CD4-positive, CD25-positive, alpha-beta regulatory T cell (primary cell): ENCODE measurements around the gene GLCE. TPM values are rescaled to one million over a fixed set of nuclear protein-coding genes. Genes with fewer than 3 reads are reported as not detected.

Experiments
- ATAC-seq, 2 donors: fragments of 150-1000 bp; cut with Tn5 transposase; one replicate each; pipeline ENCODE4 v1.10.0; 2021; ENCODE audit warnings: low read depth in 2 of 2, moderate number of reproducible peaks in 2 of 2, moderate library complexity in 1 of 2
- DNase-seq, 3 donors: peaks; one replicate each; pipeline versions ENCODE4 v3.0.0 to v3.0.0-alpha.2; 2012 to 2022; ENCODE audit warnings: mixed read lengths in 1 of 3
- H3K27ac ChIP-seq: one replicate; pipeline ENCODE4 v1.7.0; 2013; ENCODE audit warnings: mild to moderate bottlenecking, low read length; ENCODE audit not compliant: insufficient read depth, poor library complexity, severe bottlenecking
- H3K27me3 ChIP-seq: one replicate; pipeline ENCODE4 v1.7.0; 2013; ENCODE audit warnings: low read length; ENCODE audit not compliant: control insufficient read depth, insufficient read depth
- H3K36me3 ChIP-seq: one replicate; pipeline ENCODE4 v1.7.0; 2013; ENCODE audit warnings: mild to moderate bottlenecking, low read length, moderate library complexity; ENCODE audit not compliant: control insufficient read depth, insufficient read depth
- H3K4me1 ChIP-seq: 2 replicates; pipeline ENCODE4 v1.7.0; 2013; ENCODE audit warnings: mild to moderate bottlenecking, low read length; ENCODE audit not compliant: insufficient read depth, control insufficient read depth, poor library complexity, severe bottlenecking
- H3K4me3 ChIP-seq: one replicate; pipeline ENCODE4 v1.7.0; 2013; ENCODE audit warnings: low read depth, mild to moderate bottlenecking, low read length, moderate library complexity
- H3K9me3 ChIP-seq, 2 experiments: 1 replicate in 1 of 2; 2 replicates in 1 of 2; pipeline ENCODE4 v1.7.0; 2013; ENCODE audit warnings: low read length in 2 of 2, mild to moderate bottlenecking in 1 of 2, moderate library complexity in 1 of 2; ENCODE audit not compliant: control insufficient read depth in 2 of 2
- H3K27ac Mint-ChIP-seq, 3 donors: one replicate each; pipeline ENCODE4 v1.8.0; 2020 to 2022; ENCODE audit warnings: mild to moderate bottlenecking in 3 of 3, mixed read lengths in 3 of 3, moderate library complexity in 2 of 3
- H3K27me3 Mint-ChIP-seq: one replicate; pipeline ENCODE4 v1.8.0; 2022; ENCODE audit warnings: mild to moderate bottlenecking, mixed read lengths
- H3K36me3 Mint-ChIP-seq: one replicate; pipeline ENCODE4 v1.8.0; 2020; ENCODE audit warnings: mixed read lengths
- H3K4me1 Mint-ChIP-seq, 4 donors: one replicate each; pipeline ENCODE4 v1.8.0; 2020 to 2022; ENCODE audit warnings: mixed read lengths in 4 of 4, mild to moderate bottlenecking in 1 of 4
- H3K4me3 Mint-ChIP-seq, 4 donors: one replicate each; pipeline ENCODE4 v1.8.0; 2020 to 2022; ENCODE audit warnings: mild to moderate bottlenecking in 4 of 4, mixed read lengths in 4 of 4, moderate library complexity in 3 of 4
- H3K9me3 Mint-ChIP-seq, 7 donors: one replicate each; pipeline ENCODE4 v1.8.0; 2020 to 2022; ENCODE audit warnings: mixed read lengths in 7 of 7, mild to moderate bottlenecking in 3 of 7, moderate library complexity in 2 of 7
- polyA plus RNA-seq, 4 donors: library from polyadenylated mRNA; unstranded; fragments of 300-500 nt; fragmentation: Illumina TruSeq; gene quantifications; one replicate each; pipeline ENCODE4 v1.2.3, GENCODE V29; 2021
- total RNA-seq: library from RNA; stranded (reverse); gene quantifications from one replicate; pipeline ENCODE4 v1.2.3, GENCODE V29; 2022

GLCE gene
- total and polyA plus RNA-seq, 5 donors from 2014 or later, result 12.7 to 23.4 (median 17.3) TPM

DNA sequence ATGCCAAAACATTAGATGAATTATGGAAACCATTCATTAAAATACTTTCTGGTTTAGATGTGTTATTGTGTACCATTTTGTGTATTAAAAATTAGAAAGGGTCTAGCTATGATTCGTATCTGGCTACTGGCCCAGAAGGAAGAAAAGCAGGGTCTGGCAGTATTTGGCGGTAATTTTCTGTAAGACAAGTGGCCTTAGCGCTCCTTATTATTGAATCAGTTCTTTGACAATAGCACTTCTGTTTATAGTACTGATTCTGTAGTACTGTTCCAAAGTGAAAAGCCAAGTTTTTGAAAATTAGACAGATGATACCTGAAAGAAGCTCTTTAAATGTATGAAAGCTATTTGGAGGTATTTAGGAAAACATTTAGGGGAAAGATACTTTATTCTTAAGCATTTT is 10.2 kb downstream of the GLCE start:
- Histone ChIP-seq H3K4me1 (no peaks in the 10 kb centered on the region), H3K36me3 (no peaks in the 10 kb centered on the region), H3K27ac (no peak overlapping the region), H3K4me3 (no peak overlapping the region), H3K9me3 (no peaks in the 10 kb centered on the region), H3K27me3 (no peaks in the 10 kb centered on the region)
- H3K27ac Mint-ChIP-seq, result no peak overlapping the region
- DNase-seq (no peak), ATAC-seq (no peak)
- no peaks in the 10 kb centered on the region for H3K9me3 Mint-ChIP-seq
- no peaks in the 10 kb centered on the region for H3K36me3 Mint-ChIP-seq
- H3K4me3 Mint-ChIP-seq, result no peak overlapping the region
- peaks cover 15 to 38% (median 23%) of the 10 kb centered on the region in 4 donors for H3K4me1 Mint-ChIP-seq
- H3K27me3 Mint-ChIP-seq, result no peaks in the 10 kb centered on the region

DNA sequence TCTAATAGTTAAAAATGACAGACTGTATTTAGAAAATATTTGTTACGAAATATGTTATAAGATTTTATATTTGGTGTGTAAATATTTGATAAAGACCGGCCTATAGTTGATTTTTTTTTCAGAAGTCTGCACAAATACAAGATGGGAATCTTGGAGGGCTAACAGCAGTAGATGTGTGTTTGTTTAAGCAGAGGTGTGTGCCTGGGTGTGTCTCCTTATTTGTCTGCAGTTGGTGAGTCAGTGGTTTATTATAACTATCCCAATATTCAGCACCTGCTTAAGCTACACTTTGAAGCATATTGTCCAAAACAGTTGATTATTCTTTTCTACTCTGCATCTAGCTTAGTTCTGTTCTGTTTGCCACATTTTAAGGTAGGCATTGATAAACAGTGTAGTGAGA is 12.4 kb downstream of the GLCE start:
- ATAC-seq (no peak), DNase-seq (no peak)
- Mint-ChIP-seq H3K27me3 (no peaks in the 10 kb centered on the region), H3K27ac (no peak overlapping the region), H3K9me3 (no peaks in the 10 kb centered on the region), H3K36me3 (no peaks in the 10 kb centered on the region), H3K4me1 (peaks cover 12 to 27% (median 19%) of the 10 kb centered on the region in 4 donors), H3K4me3 (no peak overlapping the region)
- H3K9me3 ChIP-seq, result no peaks in the 10 kb centered on the region
- H3K4me1 ChIP-seq, result no peaks in the 10 kb centered on the region
- H3K27me3 ChIP-seq, result no peaks in the 10 kb centered on the region
- no peak overlapping the region for H3K27ac ChIP-seq
- H3K36me3 ChIP-seq, result no peaks in the 10 kb centered on the region
- no peak overlapping the region for H3K4me3 ChIP-seq

DNA sequence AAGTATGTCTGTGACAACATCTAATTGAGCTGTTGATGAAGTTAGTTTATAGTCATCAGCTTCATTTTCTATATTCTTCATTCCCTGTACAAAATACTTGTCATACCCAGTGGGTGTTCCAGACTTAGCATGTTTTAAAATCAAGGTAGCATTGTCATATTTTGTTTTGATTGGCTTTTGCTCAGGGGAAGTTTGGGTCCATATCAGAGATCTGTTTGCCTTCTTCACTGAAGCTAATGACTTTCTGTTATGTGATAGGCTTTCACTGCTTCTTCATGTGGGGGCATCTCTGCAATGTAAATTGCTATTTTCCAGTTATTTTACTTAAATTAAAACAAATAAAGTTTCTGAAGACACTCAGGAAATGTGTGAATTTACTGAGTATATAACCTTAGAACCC is 15.1 kb downstream of the GLCE start:
- Histone ChIP-seq H3K27me3 (no peaks in the 10 kb centered on the region), H3K4me1 (no peaks in the 10 kb centered on the region), H3K9me3 (no peaks in the 10 kb centered on the region), H3K4me3 (no peak overlapping the region), H3K36me3 (no peaks in the 10 kb centered on the region), H3K27ac (no peak overlapping the region)
- ATAC-seq (no peak), DNase-seq (no peak)
- H3K4me3 Mint-ChIP-seq, result no peak overlapping the region
- H3K4me1 Mint-ChIP-seq, result peaks cover 13 to 26% (median 18%) of the 10 kb centered on the region in 4 donors
- H3K36me3 Mint-ChIP-seq, result no peaks in the 10 kb centered on the region
- H3K9me3 Mint-ChIP-seq, result no peaks in the 10 kb centered on the region
- no peak overlapping the region for H3K27ac Mint-ChIP-seq
- no peaks in the 10 kb centered on the region for H3K27me3 Mint-ChIP-seq

DNA sequence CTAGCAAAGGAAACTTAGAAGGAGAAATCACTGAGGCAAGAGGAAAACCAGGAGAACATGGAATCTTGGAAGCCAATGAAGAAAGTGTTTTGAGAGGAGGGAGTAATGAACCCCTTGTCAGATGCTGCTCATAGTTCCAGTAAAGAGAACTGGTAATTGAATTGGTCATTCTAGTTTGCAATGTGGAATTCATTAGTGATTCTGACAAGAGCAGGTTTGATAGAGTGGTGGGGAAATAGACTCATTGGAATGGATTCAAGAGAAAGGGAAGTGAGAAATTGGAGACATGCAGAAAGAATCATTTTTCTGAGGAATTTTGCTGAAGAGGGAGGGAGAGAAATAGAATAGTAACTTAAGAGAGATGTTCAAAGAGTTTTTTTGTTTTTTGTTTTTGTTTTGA is 21.0 kb downstream of the GLCE start:
- Histone ChIP-seq H3K36me3 (peaks cover 3% of the 10 kb centered on the region), H3K27me3 (no peaks in the 10 kb centered on the region), H3K4me1 (no peaks in the 10 kb centered on the region), H3K9me3 (no peaks in the 10 kb centered on the region), H3K4me3 (no peak overlapping the region), H3K27ac (no peak overlapping the region)
- no peaks in the 10 kb centered on the region for H3K36me3 Mint-ChIP-seq
- DNase-seq (no peak), ATAC-seq (no peak)
- peaks cover 0 to 17% (median 0%) of the 10 kb centered on the region in 4 donors for H3K4me1 Mint-ChIP-seq
- no peaks in the 10 kb centered on the region for H3K27me3 Mint-ChIP-seq
- H3K9me3 Mint-ChIP-seq, result peaks cover 0 to 2% (median 0%) of the 10 kb centered on the region in 7 donors
- no peak overlapping the region for H3K4me3 Mint-ChIP-seq
- no peak overlapping the region for H3K27ac Mint-ChIP-seq

DNA sequence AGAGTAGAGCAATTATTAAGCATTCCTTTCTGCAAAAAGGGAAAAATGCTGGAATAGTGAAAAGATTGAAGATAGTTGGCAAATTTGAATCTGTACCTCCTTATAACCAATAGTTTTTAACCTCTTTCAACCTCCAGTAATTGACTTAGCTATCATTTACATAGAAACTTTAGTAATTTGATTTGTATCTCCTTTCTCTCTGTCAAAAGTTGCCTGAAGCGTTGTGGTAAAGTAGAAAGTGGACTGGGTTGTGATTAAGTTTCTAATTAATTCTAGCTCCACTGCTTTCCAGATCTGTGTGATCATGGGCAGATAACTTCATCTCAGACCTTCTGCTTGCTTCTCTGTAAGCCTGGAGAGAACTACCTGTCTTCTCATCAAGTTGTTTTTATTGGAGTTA is 24.8 kb downstream of the GLCE start:
- H3K9me3 ChIP-seq, result peaks cover 0 to 3% of the 10 kb centered on the region in 2 experiments
- Mint-ChIP-seq H3K27ac (no peak overlapping the region), H3K9me3 (peaks cover 0 to 6% (median 1%) of the 10 kb centered on the region in 7 donors), H3K36me3 (peaks cover 10% of the 10 kb centered on the region), H3K4me3 (no peak overlapping the region), H3K27me3 (no peaks in the 10 kb centered on the region), H3K4me1 (peaks cover 4 to 15% (median 6%) of the 10 kb centered on the region in 4 donors)
- no peak overlapping the region for H3K27ac ChIP-seq
- H3K27me3 ChIP-seq, result no peaks in the 10 kb centered on the region
- H3K36me3 ChIP-seq, result peaks cover 3% of the 10 kb centered on the region
- no peaks in the 10 kb centered on the region for H3K4me1 ChIP-seq
- DNase-seq, result no peak
- no peak overlapping the region for H3K4me3 ChIP-seq
- ATAC-seq, result no peak

DNA sequence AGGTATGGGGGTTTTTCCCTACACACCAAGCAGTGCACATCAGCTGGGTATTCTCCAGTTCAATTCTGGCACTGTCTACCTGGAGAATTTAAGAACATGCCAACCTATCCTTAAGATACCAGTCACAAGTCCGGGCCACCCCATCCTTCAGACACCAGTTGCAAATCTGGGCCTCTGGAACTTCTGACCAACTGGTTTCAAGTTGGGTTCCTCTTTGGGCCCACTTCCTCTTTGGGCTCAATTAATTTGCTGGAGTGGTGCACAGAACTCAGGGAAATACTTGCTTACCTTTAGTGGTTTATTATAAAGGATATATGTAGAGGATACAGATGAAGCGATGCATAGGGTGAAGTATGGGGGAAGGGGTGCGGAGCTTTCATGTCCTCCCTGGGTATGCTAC is 25.3 kb downstream of the GLCE start:
- peaks cover 12% of the 10 kb centered on the region for H3K36me3 Mint-ChIP-seq
- no peaks in the 10 kb centered on the region for H3K27me3 Mint-ChIP-seq
- H3K9me3 ChIP-seq, result peaks cover 0 to 8% of the 10 kb centered on the region in 2 experiments
- H3K27ac ChIP-seq, result no peak overlapping the region
- H3K4me1 ChIP-seq, result no peaks in the 10 kb centered on the region
- ATAC-seq (no peak), DNase-seq (no peak)
- H3K27ac Mint-ChIP-seq, result no peak overlapping the region
- H3K4me1 Mint-ChIP-seq, result peaks cover 4 to 15% (median 6%) of the 10 kb centered on the region in 4 donors
- peaks cover 0 to 11% (median 3%) of the 10 kb centered on the region in 7 donors for H3K9me3 Mint-ChIP-seq
- no peak overlapping the region for H3K4me3 ChIP-seq
- H3K27me3 ChIP-seq, result no peaks in the 10 kb centered on the region
- no peak overlapping the region for H3K4me3 Mint-ChIP-seq
- H3K36me3 ChIP-seq, result peaks cover 4% of the 10 kb centered on the region

DNA sequence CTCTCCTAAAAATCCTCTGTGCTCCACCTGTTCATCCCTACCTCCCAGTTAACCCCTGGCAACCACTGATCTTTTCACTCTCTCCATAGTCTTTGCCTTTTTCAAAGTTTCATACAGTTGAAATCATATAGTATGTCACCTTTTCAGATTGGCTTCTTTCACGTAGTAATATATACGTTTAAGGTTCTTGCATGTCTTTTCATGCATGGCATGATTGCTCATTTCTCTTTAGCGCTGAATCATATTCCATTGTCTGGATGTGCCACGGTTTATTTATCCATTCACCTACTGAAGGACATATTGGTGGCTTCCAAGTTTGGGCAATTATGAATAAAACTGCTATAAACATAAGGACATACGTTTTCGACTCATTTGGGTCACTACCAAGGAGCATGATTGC is 28.7 kb downstream of the GLCE start:
- H3K4me3 Mint-ChIP-seq, result no peak overlapping the region

DNA sequence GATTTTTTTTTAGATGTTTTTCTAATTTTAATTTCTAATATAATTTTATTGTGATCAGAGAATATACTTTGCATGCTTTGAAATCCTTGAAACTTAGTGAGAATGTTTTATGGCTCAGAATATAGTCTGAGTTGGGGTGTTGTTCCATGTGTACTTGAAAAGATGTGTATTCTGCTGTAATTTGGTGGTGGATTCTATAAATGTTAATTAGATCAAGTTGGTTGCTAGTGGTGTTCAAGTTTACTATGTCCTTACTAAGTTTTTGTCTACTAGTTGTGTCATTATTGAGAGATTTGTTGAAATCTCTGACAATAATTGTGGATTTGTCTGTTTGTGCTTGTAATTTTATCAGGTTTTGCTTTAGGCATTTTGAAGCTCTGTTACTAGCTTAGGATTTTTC is 29.7 kb downstream of the GLCE start:
- H3K27me3 ChIP-seq, result no peaks in the 10 kb centered on the region
- Mint-ChIP-seq H3K36me3 (peaks cover 18% of the 10 kb centered on the region), H3K4me1 (peaks cover 23 to 32% (median 30%) of the 10 kb centered on the region in 4 donors), H3K27ac (no peak overlapping the region), H3K27me3 (no peaks in the 10 kb centered on the region), H3K9me3 (peaks cover 0 to 13% (median 4%) of the 10 kb centered on the region in 7 donors), H3K4me3 (no peak overlapping the region)
- ATAC-seq (no peak), DNase-seq (no peak)
- H3K27ac ChIP-seq, result no peak overlapping the region
- H3K9me3 ChIP-seq, result peaks cover 0 to 11% of the 10 kb centered on the region in 2 experiments
- H3K36me3 ChIP-seq, result peaks cover 4% of the 10 kb centered on the region
- peaks cover 3% of the 10 kb centered on the region for H3K4me1 ChIP-seq
- H3K4me3 ChIP-seq, result no peak overlapping the region

More for the DNA sequence above, 28.7 kb downstream of the GLCE start:
- H3K4me1 Mint-ChIP-seq, result peaks cover 15 to 30% (median 21%) of the 10 kb centered on the region in 4 donors
- no peak for DNase-seq
- no peaks in the 10 kb centered on the region for H3K27me3 ChIP-seq
- H3K4me1 ChIP-seq, result no peaks in the 10 kb centered on the region
- peaks cover 4% of the 10 kb centered on the region for H3K36me3 ChIP-seq
- peaks cover 0 to 13% (median 4%) of the 10 kb centered on the region in 7 donors for H3K9me3 Mint-ChIP-seq
- H3K4me3 ChIP-seq, result no peak overlapping the region
- peaks cover 0 to 11% of the 10 kb centered on the region in 2 experiments for H3K9me3 ChIP-seq
- H3K27ac Mint-ChIP-seq, result no peak overlapping the region
- no peak overlapping the region for H3K27ac ChIP-seq
- H3K36me3 Mint-ChIP-seq, result peaks cover 18% of the 10 kb centered on the region
- ATAC-seq, result no peak
- no peaks in the 10 kb centered on the region for H3K27me3 Mint-ChIP-seq
